Nucleus accumbens (tissue), 56 donors: ENCODE data around the gene SCRN2.
A peak's percentile ranks its signal among the peaks of the same experiment; 100 is the strongest.

Experiments
- DNase-seq, 56 donors: peaks; one replicate each; lab custom pipeline; 2025; lab: John Stamatoyannopoulos, UW

Gene SCRN2

DNA sequence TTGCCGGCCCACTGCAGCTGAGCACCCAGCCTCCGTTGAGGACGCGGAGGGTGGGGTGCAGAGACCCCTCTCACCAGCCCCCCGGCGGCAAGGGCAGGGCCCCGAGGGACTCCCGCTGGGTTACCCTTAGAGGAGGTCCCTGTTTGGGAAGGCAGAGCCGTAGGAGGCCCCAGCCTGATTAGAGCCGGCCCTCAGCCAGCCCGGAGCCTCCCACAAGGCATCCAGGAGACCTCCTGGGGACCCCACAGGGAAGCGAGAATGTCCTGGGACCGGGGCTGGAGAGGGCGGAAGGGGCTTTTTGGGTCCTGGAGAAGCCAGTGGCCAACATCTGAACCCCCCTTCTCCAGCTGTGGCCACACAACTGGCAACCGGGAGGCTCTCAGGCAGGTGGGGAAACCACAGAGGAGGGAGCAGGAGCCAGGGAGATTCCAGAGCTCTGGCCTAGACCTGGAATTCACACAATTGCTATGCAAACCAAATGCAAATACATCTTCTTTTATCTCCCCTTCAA is 31.6 kb upstream of the SCRN2 start:
- no peak for DNase-seq

GRCh38 chr17:47872019-47872650 is 31.1 kb upstream of the SCRN2 start:
- DNase-seq: no peak

DNA sequence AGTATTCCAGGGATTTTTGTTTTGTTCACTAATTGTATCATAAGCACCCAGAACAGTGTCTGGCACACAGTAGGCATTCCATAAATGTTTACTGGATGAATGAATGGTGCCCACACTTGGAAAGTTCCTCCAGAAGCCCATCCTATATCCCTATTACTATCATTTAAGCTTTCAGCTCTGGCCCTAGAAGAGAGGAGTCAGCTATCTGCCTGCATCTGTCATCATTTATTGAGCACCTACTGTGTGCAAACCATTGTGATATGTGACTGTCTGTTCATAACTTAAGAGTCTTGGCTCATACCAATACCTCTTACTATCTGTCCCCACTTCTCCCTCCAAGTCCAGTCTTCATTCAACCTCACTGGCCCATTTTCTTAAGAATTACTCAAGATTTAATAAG is 30.0 kb upstream of the SCRN2 start:
- no peak for DNase-seq

- no peak for DNase-seq
Measured at GRCh38 chr17:47870056-47870455, 29.0 kb upstream of the SCRN2 start.

DNA sequence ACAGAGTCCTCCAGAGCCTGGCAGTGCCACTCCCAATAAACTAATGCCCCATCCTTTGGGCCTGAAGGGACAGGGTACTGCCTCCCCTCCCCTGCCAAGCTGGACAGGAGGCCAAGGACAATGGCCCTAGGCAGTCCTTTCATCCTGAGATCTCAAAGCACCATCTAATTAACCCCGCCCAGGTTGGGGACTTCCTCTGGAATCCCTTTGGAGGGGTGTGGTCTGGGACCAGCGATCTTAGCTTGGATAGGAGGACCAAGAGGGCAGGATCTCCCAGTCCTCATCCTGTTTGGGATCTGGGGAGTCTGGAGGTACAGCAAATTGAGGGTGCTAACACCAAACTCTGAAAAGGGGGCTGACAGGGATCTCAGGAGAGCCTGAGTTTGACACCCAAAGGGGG is 28.0 kb upstream of the SCRN2 start:
- DNase-seq: no peak

DNA sequence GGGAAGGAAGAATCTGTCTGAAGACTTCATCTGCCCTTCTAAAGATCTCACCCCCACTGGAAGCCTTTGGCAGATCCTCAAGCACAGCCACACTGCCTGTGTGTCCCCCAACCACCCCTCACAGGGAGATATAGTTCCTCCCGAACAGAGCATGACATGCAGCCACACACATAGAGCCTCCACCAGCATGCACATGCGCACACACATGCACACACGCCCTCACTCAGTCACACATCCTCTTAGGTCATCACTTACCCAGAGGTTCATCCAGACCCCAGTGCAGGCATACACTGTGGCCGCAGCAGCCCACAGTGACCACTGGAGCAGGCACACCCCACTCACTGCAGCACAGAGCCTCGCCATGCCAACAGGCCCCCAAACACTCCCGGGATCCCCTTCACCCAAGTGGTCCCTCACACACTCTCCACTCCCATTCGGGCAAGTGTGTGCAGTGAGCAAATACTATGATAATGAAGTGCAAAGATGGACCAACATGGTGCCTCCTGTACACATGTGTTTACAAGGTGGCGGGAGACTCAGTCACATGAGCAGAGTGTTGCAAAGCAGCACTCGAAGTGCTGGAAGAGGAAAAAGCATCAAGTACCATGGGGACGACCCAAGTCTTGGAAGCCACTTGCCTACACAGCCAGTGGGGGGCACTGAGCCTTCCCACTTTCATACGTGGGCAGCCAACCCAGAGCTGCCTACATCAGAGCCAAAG is 26.9 kb upstream of the SCRN2 start:
- no peak for DNase-seq

GRCh38 chr17:47866941-47867340 is 25.9 kb upstream of the SCRN2 start:
- no peak for DNase-seq

- DNase-seq: no peak
Measured at GRCh38 chr17:47864791-47865216, 23.7 kb upstream of the SCRN2 start.

DNA sequence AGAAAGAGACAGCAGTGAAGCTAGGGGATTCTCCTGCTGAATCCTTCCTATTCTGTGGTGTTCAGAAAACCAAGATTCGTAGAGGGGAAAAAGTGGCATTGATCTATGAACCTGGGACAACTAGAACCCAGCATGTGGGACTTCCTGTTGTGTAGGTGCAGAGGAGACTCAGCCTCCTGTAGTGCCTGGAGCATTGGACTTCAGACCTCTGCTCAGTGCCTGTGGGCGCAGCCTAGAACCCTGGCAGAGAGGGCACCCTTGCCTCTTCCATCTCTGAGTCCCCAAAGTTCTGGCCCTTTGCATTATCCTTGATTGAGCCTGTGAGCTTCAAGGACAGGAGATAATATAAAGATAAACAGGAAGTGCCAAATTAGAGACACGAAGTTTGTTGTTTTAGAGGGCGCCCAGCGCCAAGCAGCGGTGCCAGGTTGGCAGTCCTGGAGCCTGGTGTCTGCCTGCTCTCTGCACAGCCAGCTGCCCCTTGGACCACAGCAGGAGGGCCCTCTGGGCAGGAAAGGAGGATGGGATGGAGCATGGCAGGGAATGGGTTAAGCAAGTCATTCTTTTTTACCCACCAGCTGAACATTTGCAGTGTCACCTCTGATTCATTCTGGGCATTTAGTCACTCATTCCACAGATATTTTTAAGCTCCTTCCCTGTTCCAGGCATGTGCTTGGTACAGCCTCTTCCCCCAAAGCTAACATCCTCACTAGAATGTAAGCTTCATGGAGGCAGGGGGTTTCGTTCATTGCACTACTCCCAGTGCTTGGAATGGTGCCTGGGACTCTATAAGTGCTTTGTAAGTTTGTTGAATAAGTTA is 21.8 kb upstream of the SCRN2 start:
- DNase-seq: no peak

DNA sequence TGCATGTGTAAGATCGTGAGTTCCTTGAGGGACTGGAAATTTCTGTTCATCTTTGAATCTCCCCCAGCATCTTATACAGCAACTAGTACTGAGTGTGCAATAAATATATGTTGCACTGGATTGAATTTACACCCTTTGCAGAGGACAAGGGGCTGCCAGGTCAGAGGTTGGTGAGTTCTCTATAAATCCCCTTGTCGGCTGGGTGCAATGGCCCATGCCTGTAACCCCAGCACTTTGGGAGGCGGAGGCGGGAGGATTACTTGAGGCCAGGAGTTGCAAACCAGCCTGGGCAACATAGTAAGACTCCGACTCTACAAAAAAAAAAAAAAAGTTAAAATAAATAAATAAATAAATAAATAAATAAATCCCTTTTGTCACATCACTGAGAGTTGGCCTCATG is 19.3 kb upstream of the SCRN2 start:
- no peak for DNase-seq

DNA sequence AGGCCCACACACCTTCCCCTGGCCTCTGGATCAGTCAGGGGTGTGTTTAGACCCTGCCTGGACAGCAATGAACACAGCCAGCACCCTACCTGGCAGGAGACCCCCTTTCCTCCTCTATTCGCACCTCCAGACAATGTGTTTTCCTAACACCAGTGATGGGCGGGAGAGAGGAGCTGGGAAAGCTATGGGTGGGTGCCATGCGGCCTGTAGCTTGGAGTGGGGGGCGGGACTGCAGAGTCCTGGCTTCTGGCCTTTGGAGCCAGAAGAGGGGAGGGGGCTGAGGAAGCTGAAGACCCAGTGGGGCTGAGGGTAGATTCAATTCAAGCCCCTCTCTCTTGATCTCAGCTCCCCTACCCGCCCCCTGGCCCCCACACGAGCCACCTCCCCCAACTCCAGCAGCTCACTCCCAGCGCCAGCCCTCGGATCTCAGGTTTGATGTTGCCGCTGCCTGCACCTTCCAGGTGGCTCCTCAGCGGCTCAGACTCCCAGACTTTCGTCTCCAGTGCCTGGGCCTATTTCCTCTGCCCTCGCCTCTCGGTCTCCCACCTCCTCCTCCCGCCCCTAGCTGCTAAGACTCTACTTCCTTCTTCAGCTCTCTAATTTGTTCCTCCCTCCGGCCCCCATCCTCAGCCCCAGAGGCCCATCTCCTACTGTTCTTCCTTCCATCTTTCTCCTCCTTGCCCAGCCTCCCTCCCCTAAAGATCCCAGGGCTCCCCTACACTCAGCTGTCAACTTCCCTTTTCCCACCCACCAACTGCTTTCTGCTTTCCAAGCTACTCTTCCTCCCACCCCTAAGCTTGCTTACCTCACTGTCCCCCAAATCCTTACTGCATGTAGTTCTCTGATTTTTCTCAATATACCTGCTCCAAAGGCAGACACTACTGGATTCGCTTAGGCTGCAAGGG is 16.7 kb upstream of the SCRN2 start:
- DNase-seq: no peak

DNA sequence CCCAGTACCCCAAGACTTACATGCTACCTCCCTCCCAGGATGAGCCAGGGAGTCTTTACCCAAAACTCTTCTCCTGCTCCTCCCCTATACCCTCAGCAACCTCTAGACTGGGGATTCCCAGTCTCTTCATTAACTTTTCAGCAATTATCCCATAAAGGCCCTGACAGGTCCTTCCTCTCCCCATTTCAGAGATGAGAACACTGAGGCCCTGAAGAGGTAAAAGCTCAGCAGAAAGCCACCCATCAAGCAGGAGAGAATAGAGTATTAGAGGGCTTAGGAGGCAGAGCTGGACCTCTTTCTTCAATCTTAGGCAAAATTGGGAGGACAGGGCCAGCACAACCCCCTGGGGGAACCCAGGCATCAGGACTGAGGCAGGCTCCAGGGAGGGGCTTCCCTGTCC is 15.8 kb upstream of the SCRN2 start:
- no peak for DNase-seq

DNA sequence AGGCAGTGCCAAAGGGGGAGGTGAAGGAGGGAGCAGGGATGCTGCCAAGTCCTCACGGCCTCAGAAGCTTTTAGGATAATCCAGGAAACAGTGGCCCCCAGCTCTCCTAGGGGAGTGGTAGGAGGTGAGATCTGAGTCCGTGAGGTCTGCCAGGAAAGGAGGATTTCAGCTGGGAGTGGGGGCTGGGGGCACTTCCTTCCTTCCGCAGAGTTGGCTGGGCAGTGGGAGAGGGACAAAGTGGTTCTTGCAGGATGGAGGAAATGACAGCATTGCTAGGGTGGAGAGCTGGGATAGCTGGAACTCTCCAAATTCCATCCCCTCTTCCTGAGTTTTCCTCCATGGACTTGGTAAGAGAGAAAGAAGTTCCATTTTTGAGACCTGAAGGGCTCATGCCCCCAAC is 14.7 kb upstream of the SCRN2 start:
- no peak for DNase-seq

GRCh38 chr17:47853616-47854015 is 12.5 kb upstream of the SCRN2 start:
- DNase-seq: no peak

DNA sequence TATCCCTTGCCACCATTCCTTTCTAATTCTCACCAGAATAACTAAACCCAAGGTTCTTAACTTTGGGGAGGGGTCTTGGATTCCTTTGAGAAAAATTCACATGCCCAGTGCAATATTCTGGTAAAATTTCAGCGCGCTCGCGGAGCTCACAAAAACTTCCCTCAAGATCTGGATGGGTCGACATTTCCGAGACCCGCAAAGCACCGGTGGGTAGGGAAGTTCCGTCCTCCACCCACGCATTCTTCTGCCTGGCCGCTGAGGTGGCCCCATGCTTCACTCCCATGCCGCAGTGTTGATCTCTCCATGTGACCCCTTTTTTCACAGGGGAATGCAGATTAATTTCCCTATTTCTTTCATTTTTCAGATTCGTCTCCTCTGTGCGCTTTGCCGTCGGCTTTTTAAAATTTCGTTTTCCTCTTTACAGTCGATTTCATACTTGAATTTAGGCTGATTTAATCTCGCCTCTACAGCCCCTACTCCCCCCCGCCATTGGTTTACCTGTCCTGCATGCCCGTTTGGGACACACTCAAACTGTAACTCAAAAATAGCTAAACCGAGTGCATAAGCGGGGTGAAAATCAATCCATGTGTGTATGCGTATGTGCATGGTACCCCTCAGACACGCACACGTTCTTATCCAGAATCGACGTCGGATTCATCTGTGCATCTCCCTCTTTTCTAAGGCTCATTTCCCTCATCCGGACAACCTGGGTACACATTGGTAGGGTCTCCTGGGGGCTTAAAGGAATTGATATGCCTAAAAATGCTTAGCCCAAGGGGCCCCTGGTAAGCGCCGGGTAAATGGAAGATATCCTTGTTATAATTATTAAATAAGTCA is 11.3 kb upstream of the SCRN2 start:
- DNase-seq: no peak

GRCh38 chr17:47851764-47852112 is 10.7 kb upstream of the SCRN2 start:
- no peak for DNase-seq

DNA sequence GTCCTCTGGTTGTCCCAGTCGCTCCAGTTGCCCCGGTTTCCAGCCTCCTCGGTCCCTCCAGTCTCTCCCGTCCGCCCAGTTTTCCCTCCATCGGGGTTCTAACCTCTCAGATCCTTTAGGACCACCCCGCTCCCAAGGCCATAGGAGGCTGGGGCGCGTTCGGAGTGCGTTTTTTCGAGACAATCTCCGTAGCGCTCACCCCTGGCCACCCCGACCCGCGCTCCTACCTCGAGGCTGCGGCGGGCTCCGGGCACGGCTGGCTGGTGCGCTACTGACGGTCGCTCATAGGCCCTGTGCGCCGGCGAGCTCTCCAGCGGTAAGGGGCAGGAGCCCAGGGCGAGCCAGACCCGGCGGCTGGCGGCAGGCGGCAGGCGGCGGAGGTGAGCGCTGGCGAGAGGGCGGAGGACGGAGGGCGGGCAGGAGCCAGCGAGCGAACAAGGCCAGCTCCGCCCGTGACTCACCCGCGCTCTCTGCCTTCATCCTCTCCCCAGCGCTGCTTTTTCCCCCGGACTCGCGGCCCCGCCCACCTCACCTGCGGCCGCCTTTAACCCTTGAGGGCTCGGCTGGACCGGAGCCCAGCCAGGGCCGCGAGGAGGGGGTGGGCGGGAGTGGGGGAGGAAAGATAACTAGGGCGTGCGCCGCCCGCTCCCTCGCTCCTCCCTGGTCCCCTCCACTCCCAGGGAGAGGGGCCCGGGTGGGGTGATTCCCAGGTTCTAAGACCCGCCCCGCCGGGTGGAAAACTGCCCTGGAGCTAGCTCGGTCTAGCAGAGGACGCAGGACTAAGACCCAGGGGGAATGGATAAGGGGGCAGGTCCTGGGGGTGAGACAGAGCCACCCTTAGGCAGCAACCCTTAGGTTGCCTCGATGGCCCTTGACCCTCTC is 9.9 kb upstream of the SCRN2 start, which contains the start of gene SP6:
TSS of gene SP6 (minus strand) at position 472 of the 882 bp plus-strand sequence. CDS start 2,734 bp downstream, outside the sequence.
- peak in 1 of 56 donors; percentile 23 for DNase-seq

GRCh38 chr17:47850373-47850691 is 9.3 kb upstream of the SCRN2 start:
- no peak for DNase-seq

- DNase-seq: no peak
Measured at GRCh38 chr17:47848198-47848513, 7.1 kb upstream of the SCRN2 start.
